Panc1 (cell line): ENCODE data around the gene PDE11A. TPM values are rescaled to one million over a fixed set of nuclear protein-coding genes. Genes with fewer than 3 reads are reported as not detected.

Source experiments
- ATAC-seq: fragments of 200-7000 bp; cut with Tn5 transposase; 2 replicates; pipeline ENCODE4 v1.9.1; 2020; ENCODE audit warnings: mild to moderate bottlenecking, moderate library complexity
- BruUV-seq: library from RNA; stranded (reverse); fragments of 400-500 nt; replicated peaks from 2 replicates; lab custom pipeline; 2021; lab: Mats Ljungman, UMichigan
- CTCF ChIA-PET: fragments of 300-600 bp; sonication (Branson Sonifier 250); formaldehyde crosslinking; loops from one replicate; lab custom pipeline; 2022; ENCODE audit warnings: antibody characterized with exemption; lab: Charles Lee
- POLR2A ChIA-PET: fragments of 300-600 bp; sonication (Branson Sonifier 250); formaldehyde crosslinking; loops from one replicate; lab custom pipeline; 2022; ENCODE audit warnings: antibody characterized with exemption; lab: Charles Lee
- DNase-seq: peaks from one replicate; pipeline ENCODE4 v3.0.0-alpha.2; 2010; ENCODE audit warnings: low read depth, low spot score
- H3K27ac ChIP-seq: 2 replicates; pipeline ENCODE4 v1.5.1; 2011; ENCODE audit warnings: mild to moderate bottlenecking, low read length, inconsistent platforms
- H3K27me3 ChIP-seq: fragments of 200-500 bp; sonication (Bioruptor generic); 2 replicates; pipeline ENCODE4 v1.6.0; 2014; ENCODE audit warnings: low read length, inconsistent platforms; ENCODE audit not compliant: control insufficient read depth, insufficient read depth
- H3K36me3 ChIP-seq: fragments of 200-500 bp; sonication (Bioruptor generic); 2 replicates; pipeline ENCODE4 v1.5.1; 2014; ENCODE audit warnings: inconsistent platforms, mild to moderate bottlenecking, low read length, moderate library complexity; ENCODE audit not compliant: control insufficient read depth, insufficient read depth
- H3K4me1 ChIP-seq: 2 replicates; pipeline ENCODE4 v1.5.1; 2011; ENCODE audit warnings: inconsistent platforms, mild to moderate bottlenecking, low read length, moderate library complexity; ENCODE audit not compliant: control insufficient read depth, insufficient read depth
- H3K4me3 ChIP-seq, 2 experiments: 2 replicates each; pipeline ENCODE4 v1.5.1; 2011 to 2012; ENCODE audit warnings: low read depth in 2 of 2, low read length in 2 of 2, mild to moderate bottlenecking in 2 of 2, inconsistent platforms in 1 of 2, moderate library complexity in 1 of 2
- H3K9me3 ChIP-seq: fragments of 200-500 bp; sonication (Bioruptor generic); 2 replicates; pipeline ENCODE4 v1.5.1; 2014; ENCODE audit warnings: low read depth, mild to moderate bottlenecking, inconsistent platforms, low read length, moderate library complexity; ENCODE audit not compliant: control insufficient read depth, insufficient read depth
- CTCF ChIP-seq: fragments of 450-650 bp; IDR thresholded peaks from 2 replicates; pipeline ENCODE4 v1.5.1; 2017; ENCODE audit warnings: mild to moderate bottlenecking
- POLR2AphosphoS5 ChIP-seq: IDR thresholded peaks from 2 replicates; pipeline ENCODE4 v1.6.1; 2012; ENCODE audit warnings: mild to moderate bottlenecking, low read depth, low read length, moderate library complexity
- REST ChIP-seq, 2 experiments: IDR thresholded peaks; 2 replicates each; pipeline ENCODE4 v1.6.1; 2011 to 2012; ENCODE audit warnings: low read depth in 2 of 2, control low read depth in 1 of 2, low read length in 1 of 2, mild to moderate bottlenecking in 1 of 2, moderate library complexity in 1 of 2; ENCODE audit not compliant: insufficient read depth in 1 of 2
- SIN3A ChIP-seq: IDR thresholded peaks from 2 replicates; pipeline ENCODE4 v1.6.1; 2012; ENCODE audit warnings: low read depth, mild to moderate bottlenecking, low read length, moderate library complexity, borderline replicate concordance; ENCODE audit not compliant: insufficient read depth
- TCF7L2 ChIP-seq: IDR thresholded peaks from 2 replicates; pipeline ENCODE4 v1.6.1; 2011; ENCODE audit warnings: mild to moderate bottlenecking, low read depth, low read length, inconsistent platforms
- in situ Hi-C: cut with HindIII; loops from 2 replicates; pipeline ENCODE4 v1.10.0; 2016; ENCODE audit warnings: low sequenced_read_pairs, low pct_unique_long_range_greater_than_20kb
- intact Hi-C: fragments of 100-400 bp; cut with micrococcal nuclease; formaldehyde crosslinking; loops from one replicate; pipeline ENCODE4 v1.10.0; 2022; ENCODE audit not compliant: unreplicated experiment
- total RNA-seq: library from RNA; stranded (reverse); gene quantifications from one replicate; pipeline ENCODE4 v1.2.1, GENCODE V29; 2021; ENCODE audit not compliant: unreplicated experiment

The PDE11A gene
- total RNA-seq, 1 experiment from 2014 or later, result not detected

DNA sequence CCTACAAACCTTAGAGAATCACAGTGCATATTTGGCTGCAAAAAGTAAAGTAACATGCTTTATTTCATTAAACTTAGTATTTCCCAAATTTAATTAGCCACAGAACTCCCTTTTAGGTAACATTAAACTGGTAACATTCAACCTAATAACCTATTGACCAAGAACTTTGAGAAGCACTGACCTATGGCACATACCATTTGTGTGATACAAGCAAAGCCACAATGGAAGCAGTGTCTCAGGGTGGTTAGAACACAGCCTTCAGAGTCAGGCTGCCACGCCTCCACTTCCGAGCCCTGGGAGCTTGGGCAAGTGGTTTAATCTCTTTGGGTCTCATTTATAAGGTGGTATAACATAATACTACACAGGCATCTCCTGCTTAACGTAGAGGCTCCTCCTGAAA is 301.4 kb downstream of the PDE11A start:
- H3K4me1 ChIP-seq, result no peaks in the 10 kb centered on the region
- ATAC-seq, result no peak
- BruUV-seq, result no TSS peak
- H3K4me3 ChIP-seq, result no peak overlapping the region
- intact Hi-C loops, result no loop called here
- no peak for DNase-seq
- in situ Hi-C loops, result no loop called here
- no peaks in the 10 kb centered on the region for H3K9me3 ChIP-seq
- CTCF ChIA-PET, result no interaction called here
- H3K27ac ChIP-seq, result no peak overlapping the region
- no peak for TF ChIP-seq POLR2AphosphoS5
- TF ChIP-seq SIN3A, result no peak
- TF ChIP-seq REST (IDR thresholded peaks at IDR 0.05; ENCODE audit: insufficient read depth in 1 of 2, low read depth in 2 of 2, low read length in 1 of 2), result no peak
- TF ChIP-seq TCF7L2, result no peak
- TF ChIP-seq CTCF, result no peak
- 0 out of 2 replicates have a peak, but pooled peaks cover 2% of the 10 kb centered on the region for H3K27me3 ChIP-seq
- POLR2A ChIA-PET, result no interaction called here
- no peaks in the 10 kb centered on the region for H3K36me3 ChIP-seq

GRCh38 chr2:177767768-177768167 is 304.8 kb downstream of the PDE11A start:
- H3K4me3 ChIP-seq, result no peak overlapping the region
- in situ Hi-C loops, result no loop called here
- no peak overlapping the region for H3K27ac ChIP-seq
- no peaks in the 10 kb centered on the region for H3K27me3 ChIP-seq
- ChIA-PET POLR2A (no interaction called here), CTCF (no interaction called here)
- TF ChIP-seq TCF7L2, result no peak
- peak; percentile 12; the same call in 1 of the 2 replicates for TF ChIP-seq CTCF
- no peaks in the 10 kb centered on the region for H3K36me3 ChIP-seq
- DNase-seq (no peak), ATAC-seq (no peak)
- no peaks in the 10 kb centered on the region for H3K9me3 ChIP-seq
- intact Hi-C loops, result no loop called here
- BruUV-seq, result no TSS peak
- H3K4me1 ChIP-seq, result 0 out of 2 replicates have a peak, but pooled peaks cover 3% of the 10 kb centered on the region
